Measurements from ENCODE around the gene SLC44A4. TPM values are rescaled to one million over a fixed set of nuclear protein-coding genes. Genes with fewer than 3 reads are reported as not detected.

The SLC44A4 gene
- total and polyA plus RNA-seq, 9 of the 15 experiments (the other 6 are each of a cell fraction or from before 2014, with no cell fraction given): 7.9 to 18.6 (median 11.2) TPM

DNA sequence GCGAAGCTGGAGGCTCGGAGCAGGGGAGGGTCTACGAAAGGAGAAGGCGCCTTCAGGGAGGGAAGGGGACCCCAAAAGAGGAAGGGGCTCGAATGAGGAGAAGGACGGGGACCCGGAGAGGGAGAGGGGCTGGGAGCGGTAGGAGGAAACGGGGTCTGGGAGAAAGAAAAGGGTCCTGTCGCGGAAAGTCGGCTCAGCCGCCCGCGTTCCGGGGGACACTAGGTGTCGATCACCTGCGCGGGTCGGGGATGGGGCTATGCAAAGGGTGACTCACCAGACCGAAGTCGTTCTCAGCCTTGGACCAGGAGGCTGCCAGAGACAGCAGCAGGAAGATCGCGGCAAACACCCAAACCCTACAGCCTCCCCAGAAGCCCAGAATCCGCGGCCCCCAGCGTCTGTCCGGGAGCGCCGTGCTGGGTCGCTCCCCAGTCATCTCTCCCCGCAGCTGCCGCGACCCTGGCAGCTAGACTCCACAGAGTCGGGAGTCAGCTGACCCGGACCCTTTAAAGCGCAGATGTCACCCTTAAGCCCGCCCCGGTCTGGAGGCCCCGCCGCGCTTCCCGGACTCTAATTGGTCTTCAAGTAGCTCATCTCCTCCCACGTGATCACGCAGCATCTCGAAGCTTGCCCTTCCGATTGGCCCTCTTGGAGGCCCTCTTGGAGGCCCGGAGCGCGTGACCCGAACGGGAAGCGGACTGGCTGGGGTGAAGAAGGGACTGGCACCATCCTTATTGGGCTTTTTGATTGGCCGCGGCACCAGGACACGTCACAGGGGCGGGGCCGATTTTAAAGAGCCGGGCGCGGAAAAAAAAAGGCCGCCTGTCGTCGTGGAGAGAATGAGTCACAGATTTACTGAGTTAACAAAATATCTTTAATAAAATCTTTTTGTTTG lies 16.2 kb downstream of the SLC44A4 start, which contains the start of gene NEU1 (continued):
- TF ChIP-seq SP2 (IDR thresholded peaks at IDR 0.05; ENCODE audit: extremely low read depth, low read depth, low read length, poor library complexity, severe bottlenecking) (peak; percentile 55), PCBP1 (IDR thresholded peaks at IDR 0.05; ENCODE audit: low read depth, low read length, poor library complexity, severe bottlenecking) (peak; percentile 85), HDAC1 (IDR thresholded peaks at IDR 0.05) (peak; percentile 61 to 100; a peak in 3 of 4 replicates), CHD1 (IDR thresholded peaks at IDR 0.05; ENCODE audit: low read length) (peak; percentile 71), SIRT6 (IDR thresholded peaks at IDR 0.05; ENCODE audit: low read depth, low read length) (no peak), ZNF436 (CRISPR knock-in tag; IDR thresholded peaks at IDR 0.05) (peak; percentile 59; the same call in 1 of the 2 replicates), PTRF (tag; IDR thresholded peaks at IDR 0.05) (no peak), CREB1 (IDR thresholded peaks at IDR 0.05) (peak; percentile 89), CREB1 (CRISPR knock-in tag; IDR thresholded peaks at IDR 0.05) (peak; percentile 91), ARID1B (IDR thresholded peaks at IDR 0.05) (peak; percentile 37; the same call in 1 of the 2 replicates), CXXC5 (CRISPR knock-in tag; IDR thresholded peaks at IDR 0.05) (peak; percentile 97), SMARCA4 (IDR thresholded peaks at IDR 0.05) (peak; percentile 60), ZNF830 (CRISPR knock-in tag; IDR thresholded peaks at IDR 0.05) (peak; percentile 29; the same call in 1 of the 2 replicates), RBM14 (IDR thresholded peaks at IDR 0.05; ENCODE audit: borderline replicate concordance, insufficient read depth, low read depth, low read length) (0 out of 2 replicates have a peak, but pooled peaks have one; percentile 89), RB1 (IDR thresholded peaks at IDR 0.05; ENCODE audit: low read depth) (peak; percentile 96), POLR2A (conservative IDR thresholded peaks at IDR 0.05) (peak; percentile 98), EGR1 (conservative IDR thresholded peaks at IDR 0.05) (0 out of 2 replicates have a peak, but pooled peaks have one; percentile 14), NCOR1 (IDR thresholded peaks at IDR 0.05) (no peak), ZNF3 (CRISPR knock-in tag; IDR thresholded peaks at IDR 0.05) (no peak), TCFL5 (CRISPR knock-in tag; conservative IDR thresholded peaks at IDR 0.05) (0 out of 2 replicates have a peak, but pooled peaks have one; percentile 2), POLR2G (IDR thresholded peaks at IDR 0.05; ENCODE audit: low read depth, low read length) (peak; percentile 100)
- TF ChIP-seq, protein P1, sequence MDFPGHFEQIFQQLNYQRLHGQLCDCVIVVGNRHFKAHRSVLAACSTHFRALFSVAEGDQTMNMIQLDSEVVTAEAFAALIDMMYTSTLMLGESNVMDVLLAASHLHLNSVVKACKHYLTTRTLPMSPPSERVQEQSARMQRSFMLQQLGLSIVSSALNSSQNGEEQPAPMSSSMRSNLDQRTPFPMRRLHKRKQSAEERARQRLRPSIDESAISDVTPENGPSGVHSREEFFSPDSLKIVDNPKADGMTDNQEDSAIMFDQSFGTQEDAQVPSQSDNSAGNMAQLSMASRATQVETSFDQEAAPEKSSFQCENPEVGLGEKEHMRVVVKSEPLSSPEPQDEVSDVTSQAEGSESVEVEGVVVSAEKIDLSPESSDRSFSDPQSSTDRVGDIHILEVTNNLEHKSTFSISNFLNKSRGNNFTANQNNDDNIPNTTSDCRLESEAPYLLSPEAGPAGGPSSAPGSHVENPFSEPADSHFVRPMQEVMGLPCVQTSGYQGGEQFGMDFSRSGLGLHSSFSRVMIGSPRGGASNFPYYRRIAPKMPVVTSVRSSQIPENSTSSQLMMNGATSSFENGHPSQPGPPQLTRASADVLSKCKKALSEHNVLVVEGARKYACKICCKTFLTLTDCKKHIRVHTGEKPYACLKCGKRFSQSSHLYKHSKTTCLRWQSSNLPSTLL (IDR thresholded peaks at IDR 0.05): 0 out of 2 replicates have a peak, but pooled peaks have one; percentile 33
- TF ChIP-seq, protein P2, sequence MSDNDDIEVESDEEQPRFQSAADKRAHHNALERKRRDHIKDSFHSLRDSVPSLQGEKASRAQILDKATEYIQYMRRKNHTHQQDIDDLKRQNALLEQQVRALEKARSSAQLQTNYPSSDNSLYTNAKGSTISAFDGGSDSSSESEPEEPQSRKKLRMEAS (CRISPR knock-in tag; IDR thresholded peaks at IDR 0.05): peak; percentile 93
- TF ChIP-seq, protein P3, sequence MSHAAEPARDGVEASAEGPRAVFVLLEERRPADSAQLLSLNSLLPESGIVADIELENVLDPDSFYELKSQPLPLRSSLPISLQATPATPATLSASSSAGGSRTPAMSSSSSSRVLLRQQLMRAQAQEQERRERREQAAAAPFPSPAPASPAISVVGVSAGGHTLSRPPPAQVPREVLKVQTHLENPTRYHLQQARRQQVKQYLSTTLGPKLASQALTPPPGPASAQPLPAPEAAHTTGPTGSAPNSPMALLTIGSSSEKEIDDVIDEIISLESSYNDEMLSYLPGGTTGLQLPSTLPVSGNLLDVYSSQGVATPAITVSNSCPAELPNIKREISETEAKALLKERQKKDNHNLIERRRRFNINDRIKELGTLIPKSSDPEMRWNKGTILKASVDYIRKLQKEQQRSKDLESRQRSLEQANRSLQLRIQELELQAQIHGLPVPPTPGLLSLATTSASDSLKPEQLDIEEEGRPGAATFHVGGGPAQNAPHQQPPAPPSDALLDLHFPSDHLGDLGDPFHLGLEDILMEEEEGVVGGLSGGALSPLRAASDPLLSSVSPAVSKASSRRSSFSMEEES (CRISPR knock-in tag; IDR thresholded peaks at IDR 0.05): peak; percentile 99
- TF ChIP-seq, protein P4, sequence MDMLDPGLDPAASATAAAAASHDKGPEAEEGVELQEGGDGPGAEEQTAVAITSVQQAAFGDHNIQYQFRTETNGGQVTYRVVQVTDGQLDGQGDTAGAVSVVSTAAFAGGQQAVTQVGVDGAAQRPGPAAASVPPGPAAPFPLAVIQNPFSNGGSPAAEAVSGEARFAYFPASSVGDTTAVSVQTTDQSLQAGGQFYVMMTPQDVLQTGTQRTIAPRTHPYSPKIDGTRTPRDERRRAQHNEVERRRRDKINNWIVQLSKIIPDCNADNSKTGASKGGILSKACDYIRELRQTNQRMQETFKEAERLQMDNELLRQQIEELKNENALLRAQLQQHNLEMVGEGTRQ (CRISPR knock-in tag; IDR thresholded peaks at IDR 0.05): peak; percentile 99
